Measurements from ENCODE around the gene CDH12.
"Not testable (repeated sequence)": the region's sequence is repeated elsewhere in the genome, so short reads cannot be mapped to it uniquely, and the experiment has no call there.

Gene CDH12

GRCh38 chr5:22109315-22109714 is 743.8 kb downstream of the CDH12 start:
- DNase-seq, result no peak

DNA sequence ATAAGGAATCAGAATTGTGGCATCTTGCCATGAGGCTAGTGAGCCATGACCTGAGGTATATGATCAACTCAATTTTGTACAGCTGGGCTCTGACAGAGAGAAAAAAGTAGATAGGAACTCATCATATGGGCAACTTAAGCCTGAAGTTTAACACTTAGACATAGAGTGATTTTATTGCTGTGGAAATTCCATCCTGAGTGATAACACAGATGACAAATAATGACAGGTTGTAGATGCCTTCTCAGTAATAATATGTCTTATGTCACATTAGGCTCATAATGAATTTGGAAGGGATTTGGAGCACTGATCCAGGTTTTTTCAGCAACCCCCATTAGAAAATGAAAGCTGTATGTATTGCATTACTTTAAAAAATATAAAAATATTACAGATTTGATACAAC is 744.6 kb downstream of the CDH12 start:
- DNase-seq, result no peak

DNA sequence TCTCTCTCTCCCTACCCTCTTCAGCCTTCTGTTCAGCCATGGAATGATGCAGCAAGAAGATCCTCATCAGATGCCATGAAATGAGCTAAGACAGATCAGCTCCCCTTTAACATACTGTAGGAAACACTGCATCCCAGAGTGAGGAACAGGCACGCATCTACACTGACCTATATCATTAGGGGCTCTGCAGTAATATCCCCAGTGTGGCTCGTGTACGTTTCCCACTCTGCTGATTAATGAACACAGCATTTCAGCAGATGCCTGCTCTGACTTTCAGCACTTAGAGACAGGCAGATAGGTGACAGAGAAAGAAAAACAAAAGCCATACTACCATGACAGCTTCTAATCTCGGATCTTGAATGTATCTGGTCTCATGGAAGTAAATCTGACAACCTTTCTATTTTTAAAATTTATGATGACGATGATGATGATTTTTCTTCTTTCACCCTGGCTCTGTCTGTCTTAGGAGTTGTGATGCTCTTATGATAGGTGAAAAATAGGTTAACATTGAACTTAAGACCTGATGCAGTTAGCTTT is 750.3 kb downstream of the CDH12 start:
- DNase-seq, result no peak

- no peak for DNase-seq
These were observed 764.6 kb downstream of the CDH12 start for GRCh38 chr5:22088517-22088916.

DNA sequence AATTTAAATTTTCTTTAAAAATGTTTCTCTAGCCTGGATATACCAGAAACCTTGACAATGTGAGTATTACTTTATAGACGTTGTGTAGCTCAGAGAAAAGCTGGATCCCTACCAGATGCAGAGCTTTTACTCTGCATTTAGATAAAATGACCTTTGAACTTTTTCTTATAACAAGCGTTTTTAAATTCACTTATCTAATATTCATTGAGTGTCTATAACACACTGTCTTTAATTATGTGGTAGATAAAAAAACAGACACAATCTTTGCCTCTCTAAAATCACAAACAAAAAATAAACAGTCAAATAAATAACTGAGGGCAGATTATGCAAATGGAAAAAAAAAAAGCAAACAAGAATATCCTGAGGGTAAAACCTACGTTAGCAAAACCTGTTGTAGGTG is 773.6 kb downstream of the CDH12 start:
- no peak for DNase-seq

- no peak for DNase-seq
These were observed 774.1 kb downstream of the CDH12 start for GRCh38 chr5:22079002-22079401.

GRCh38 chr5:22076586-22076985 is 776.6 kb downstream of the CDH12 start:
- no peak for DNase-seq

DNA sequence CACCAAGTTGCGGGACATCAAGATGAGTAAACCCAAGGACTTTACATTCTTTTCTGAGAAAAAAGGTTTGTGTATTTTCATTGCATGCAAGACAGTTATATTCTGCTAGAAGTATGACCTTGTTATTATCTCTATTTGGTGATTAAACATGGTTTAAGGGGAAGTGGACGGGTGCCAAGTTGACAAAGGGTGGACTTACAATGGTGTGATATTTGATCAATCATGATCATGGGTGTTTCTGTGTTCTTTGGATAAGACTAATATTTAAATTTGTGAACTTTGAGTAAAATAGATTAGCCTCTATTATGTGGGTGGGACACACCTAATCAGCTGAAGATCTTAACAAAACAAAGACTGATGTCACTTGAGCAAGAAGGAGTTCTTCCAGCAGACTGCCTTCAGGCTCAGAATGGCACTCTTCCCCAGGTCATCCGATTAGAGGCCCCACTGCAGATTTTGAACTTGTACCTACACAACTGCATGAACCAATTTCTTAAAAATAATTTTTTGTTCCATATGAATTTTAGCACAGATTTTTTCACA is 782.9 kb downstream of the CDH12 start:
- no peak for DNase-seq

- DNase-seq, result no peak
These were observed 789.4 kb downstream of the CDH12 start for GRCh38 chr5:22063717-22064116.

DNA sequence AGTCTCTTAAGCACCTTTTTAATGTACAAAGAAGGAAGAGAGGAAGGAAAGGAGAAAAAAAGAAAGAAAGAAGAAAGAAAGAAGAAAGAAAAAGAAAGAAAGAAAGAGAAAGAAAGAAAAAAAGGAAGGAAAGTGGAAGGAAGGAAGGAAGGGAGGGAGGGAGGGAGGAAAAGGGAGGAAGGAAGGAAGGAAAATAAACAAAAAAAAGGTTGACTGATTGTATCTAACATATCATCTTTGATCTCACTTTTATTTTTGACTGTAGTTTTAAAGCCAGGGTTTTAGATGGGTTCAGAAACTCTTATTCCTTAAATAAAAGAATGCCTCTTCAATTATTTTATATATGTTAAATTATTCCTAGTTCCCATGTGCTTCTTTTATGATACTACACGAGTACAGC is 794.5 kb downstream of the CDH12 start:
- DNase-seq, result no peak

GRCh38 chr5:22057012-22057411 is 796.1 kb downstream of the CDH12 start:
- DNase-seq, result no peak

DNA sequence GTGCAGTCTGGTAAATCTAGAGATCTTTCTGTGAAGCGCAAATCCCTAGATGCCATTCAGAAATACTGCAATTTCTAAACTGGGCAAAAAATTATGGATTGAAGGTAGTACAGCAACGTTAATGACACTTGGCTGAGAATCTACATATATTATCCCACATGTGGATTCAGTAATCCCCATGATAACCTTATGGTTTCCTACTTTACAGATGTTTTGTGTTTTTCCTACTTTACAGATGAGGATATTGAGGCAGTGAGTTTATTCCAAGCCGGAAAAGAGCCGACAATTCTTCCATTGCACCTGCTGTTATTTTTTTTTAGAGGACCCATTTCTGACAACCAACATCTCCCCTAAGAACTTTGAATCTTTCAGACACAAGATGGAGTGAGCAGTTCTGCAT is 796.5 kb downstream of the CDH12 start:
- DNase-seq, result no peak

DNA sequence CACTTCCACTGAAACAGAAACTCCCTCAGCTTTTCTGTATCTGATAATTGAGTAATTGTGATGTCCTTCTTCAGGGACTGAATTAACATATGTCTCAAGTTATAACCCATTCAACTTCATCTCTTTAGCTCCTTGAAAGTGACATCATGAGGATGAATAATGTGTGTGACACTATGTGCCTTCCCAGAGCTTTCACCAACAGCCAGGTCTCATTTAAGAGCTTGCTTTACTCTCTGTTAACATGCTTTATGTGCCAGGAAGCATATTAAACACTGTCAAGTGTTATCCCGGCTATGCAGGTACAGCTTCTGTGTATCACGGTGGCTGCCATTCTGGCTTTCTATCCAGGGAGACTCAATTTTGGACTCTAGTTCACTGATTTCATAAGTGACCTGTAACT is 799.9 kb downstream of the CDH12 start:
- no peak for DNase-seq

GRCh38 chr5:22051881-22052280 is 801.3 kb downstream of the CDH12 start:
- DNase-seq, result no peak

DNA sequence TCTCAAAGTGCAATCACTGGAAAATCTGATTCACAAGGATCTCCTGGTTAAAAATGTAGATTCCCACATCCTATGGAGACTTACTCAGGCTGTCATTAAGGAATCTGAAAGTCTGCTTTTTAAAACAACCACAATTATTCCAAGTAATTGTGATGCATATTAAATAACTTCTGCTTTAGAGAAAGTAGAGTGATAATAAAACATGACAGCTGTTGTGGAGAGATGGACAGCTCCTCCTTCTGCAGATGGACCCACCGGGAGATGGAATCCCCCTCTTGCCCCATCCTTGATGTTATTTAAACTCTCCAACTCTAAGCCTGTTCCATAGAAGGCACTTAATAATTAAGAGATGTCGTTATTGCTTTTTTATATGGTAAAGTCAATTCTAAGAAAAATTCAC is 802.2 kb downstream of the CDH12 start:
- no peak for DNase-seq

GRCh38 chr5:22044229-22044628 is 808.9 kb downstream of the CDH12 start:
- no peak for DNase-seq

GRCh38 chr5:22036061-22036460 is 817.1 kb downstream of the CDH12 start:
- DNase-seq, result no peak

DNA sequence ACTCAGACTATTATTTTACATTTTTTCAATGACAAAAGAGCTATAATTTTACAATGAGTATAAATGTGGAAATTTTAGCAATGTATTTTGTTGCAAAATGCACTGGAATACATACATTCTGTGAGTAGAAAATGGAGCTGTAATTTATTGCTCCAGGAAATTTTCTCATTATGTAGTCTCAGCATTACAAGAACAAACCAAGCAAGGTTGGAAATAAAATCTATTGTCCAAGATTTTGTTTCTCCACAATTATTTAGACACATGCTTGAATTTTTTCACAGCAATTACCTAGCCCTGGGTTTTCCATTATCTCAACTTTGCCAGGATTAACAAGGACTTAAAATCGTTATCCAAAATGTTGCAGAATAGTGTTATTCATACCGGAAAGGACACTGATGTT is 820.1 kb downstream of the CDH12 start:
- DNase-seq, result no peak

DNA sequence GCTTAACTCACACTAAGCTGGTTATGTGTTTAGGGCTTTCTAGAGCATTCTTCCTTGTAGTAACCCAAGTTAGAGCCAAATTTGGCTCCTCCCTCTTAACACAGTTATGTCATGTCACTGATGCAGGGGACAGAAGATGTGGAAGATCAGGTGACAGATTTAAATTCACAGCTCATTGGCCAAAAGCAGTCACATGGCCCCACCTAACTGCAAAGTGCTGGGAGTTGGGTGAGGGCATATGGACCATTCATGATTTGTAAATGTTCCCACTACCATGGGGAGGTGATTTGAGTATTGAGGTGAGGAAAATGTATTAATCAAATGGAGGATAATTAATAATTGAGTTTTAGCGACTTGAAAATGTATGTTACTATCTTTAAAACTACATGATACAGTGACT is 829.4 kb downstream of the CDH12 start:
- DNase-seq, result no peak

- DNase-seq, result not testable (repeated sequence)
These were observed 840.3 kb downstream of the CDH12 start for GRCh38 chr5:22012893-22013292.

GRCh38 chr5:22010808-22011207 is 842.3 kb downstream of the CDH12 start:
- DNase-seq, result not testable (repeated sequence)

DNA sequence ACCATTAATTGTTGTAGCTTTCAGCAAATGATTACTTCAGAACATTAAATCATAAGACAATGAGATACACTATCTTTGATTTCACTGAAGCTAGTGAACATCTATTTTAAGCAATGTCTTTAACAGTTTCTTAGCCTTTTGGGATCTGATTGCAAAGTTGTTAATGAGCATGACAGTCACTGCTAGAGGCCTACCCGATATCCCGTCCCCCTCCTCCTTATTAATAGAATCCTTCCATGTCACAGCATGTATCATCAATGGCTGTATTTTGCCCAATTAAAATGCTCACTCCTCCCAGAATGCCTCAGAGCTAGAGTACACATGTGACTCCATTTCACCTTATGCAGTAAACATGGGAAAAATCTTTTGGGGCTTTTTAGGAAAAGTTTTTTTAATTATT is 852.0 kb downstream of the CDH12 start:
- DNase-seq, result not testable (repeated sequence)

- DNase-seq, result not testable (repeated sequence)
These were observed 867.3 kb downstream of the CDH12 start for GRCh38 chr5:21985799-21986198.

DNA sequence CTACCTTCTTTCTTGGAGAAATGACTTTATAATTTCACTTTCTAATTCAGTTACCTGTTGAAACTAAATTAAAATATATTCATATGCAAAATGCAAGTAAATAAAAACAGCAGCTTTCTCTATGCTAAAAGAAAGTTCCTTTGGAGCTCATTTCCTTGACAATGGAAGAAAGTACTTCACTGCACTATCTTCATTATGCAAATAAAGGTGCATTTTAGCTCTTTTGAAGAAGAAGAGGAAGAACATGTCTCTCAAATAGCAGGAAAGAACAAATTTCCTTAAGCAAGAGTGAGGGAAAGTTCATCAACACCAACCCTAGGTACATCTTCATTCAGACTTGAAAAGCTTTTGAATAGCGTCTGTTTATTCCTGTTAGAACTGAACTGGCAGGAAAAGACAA is 901.6 kb downstream of the CDH12 start:
- not testable (repeated sequence) for DNase-seq

GRCh38 chr5:21931116-21931515 is 922.0 kb downstream of the CDH12 start:
- no peak for DNase-seq

Measured in activated CD4-positive, alpha-beta T cell treated with anti-CD3 and anti-CD28 coated beads, Interleukin-2, Interleukin-6, amounts not matched to agents 100 ng/mL and 50 ng/mL, durations not matched to agents 16 hours and 8 hours (primary cell).